Measurements from ENCODE around the gene OR2AK2. TPM values are rescaled to one million over a fixed set of nuclear protein-coding genes. Genes with fewer than 3 reads are reported as not detected.

The OR2AK2 gene
- total RNA-seq, 1 experiment from 2014 or later: not detected

DNA sequence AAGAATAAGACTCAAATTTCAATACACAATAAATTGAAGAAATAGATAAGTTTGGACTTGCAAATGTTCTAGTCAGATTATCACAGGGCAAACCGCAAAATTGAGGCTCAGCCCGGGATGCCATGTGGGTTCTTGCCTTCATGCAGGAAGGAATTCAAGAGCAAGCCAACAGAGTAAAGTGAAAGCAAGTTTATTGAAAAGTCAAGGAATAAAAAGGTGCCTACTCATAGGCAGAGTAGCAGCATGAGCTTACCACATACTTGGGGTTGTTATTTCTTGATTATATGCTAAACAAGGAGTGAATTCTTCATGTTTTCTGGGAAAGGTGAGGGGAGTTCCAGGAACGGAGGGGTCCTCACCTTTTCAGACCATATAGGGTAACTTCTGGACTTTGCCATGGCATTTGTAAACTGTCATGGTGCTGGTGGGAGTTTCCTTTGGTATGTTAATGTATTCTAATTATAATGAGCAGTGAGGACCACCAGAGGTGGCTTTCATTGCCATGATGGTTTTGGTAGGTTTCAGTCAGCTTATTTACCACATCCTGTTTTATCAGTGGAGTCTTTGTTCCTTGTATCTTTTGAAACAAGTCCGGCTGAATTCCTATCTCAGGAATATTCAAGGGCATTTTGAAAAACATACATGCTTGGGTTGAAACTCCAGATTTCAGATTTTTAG, 2.0 kb upstream of the OR2AK2 start:
- H2AFZ ChIP-seq (ENCODE audit: low read depth, low read length, poor library complexity, severe bottlenecking): no peak overlapping the region
- H3K9me3 ChIP-seq (ENCODE audit: control insufficient read depth in 1 of 2, insufficient read depth in 1 of 2, low read depth in 1 of 2, low read length in 2 of 2): peaks cover 3 to 20% of the 10 kb centered on the region in 2 experiments; a peak in 2 of 4 replicates
- no TSS peak for BruUV-seq (replicated peaks)
- DNase-seq (ENCODE audit: low read depth, low spot score) (no peak), ATAC-seq (no peak)
- ChIA-PET POLR2A (no interaction called here), RAD21 (ENCODE audit: low non-redundant PET in 1 of 2, low total read pairs in 2 of 2, uncharacterized antibody in 2 of 2, unreplicated experiment in 2 of 2) (no interaction called here), CTCF (no interaction called here)
- H3K27me3 ChIP-seq (ENCODE audit: insufficient read depth, low read length): no peaks in the 10 kb centered on the region
- TF ChIP-seq EZH2phosphoT487 (IDR thresholded peaks at IDR 0.05; ENCODE audit: borderline replicate concordance) (no peak), EGR1 (IDR thresholded peaks at IDR 0.05; ENCODE audit: low read depth) (no peak), SP1 (IDR thresholded peaks at IDR 0.05; ENCODE audit: low read depth) (no peak), ATF3 (IDR thresholded peaks at IDR 0.05) (no peak), TCF7L2 (IDR thresholded peaks at IDR 0.05; ENCODE audit: borderline replicate concordance, extremely low read depth, insufficient read depth, insufficient read length) (no peak), RAD21 (IDR thresholded peaks at IDR 0.05; ENCODE audit: low read depth) (no peak), CTCF (IDR thresholded peaks at IDR 0.05 in 2 of 3, conservative IDR thresholded peaks at IDR 0.05 in 1 of 3; ENCODE audit: borderline replicate concordance in 1 of 3, insufficient read depth in 1 of 3, low read depth in 2 of 3, low read length in 2 of 3) (no peak)
- TF ChIP-seq, protein P1, sequence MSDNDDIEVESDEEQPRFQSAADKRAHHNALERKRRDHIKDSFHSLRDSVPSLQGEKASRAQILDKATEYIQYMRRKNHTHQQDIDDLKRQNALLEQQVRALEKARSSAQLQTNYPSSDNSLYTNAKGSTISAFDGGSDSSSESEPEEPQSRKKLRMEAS (IDR thresholded peaks at IDR 0.05): no peak
- TF ChIP-seq, protein P2, sequence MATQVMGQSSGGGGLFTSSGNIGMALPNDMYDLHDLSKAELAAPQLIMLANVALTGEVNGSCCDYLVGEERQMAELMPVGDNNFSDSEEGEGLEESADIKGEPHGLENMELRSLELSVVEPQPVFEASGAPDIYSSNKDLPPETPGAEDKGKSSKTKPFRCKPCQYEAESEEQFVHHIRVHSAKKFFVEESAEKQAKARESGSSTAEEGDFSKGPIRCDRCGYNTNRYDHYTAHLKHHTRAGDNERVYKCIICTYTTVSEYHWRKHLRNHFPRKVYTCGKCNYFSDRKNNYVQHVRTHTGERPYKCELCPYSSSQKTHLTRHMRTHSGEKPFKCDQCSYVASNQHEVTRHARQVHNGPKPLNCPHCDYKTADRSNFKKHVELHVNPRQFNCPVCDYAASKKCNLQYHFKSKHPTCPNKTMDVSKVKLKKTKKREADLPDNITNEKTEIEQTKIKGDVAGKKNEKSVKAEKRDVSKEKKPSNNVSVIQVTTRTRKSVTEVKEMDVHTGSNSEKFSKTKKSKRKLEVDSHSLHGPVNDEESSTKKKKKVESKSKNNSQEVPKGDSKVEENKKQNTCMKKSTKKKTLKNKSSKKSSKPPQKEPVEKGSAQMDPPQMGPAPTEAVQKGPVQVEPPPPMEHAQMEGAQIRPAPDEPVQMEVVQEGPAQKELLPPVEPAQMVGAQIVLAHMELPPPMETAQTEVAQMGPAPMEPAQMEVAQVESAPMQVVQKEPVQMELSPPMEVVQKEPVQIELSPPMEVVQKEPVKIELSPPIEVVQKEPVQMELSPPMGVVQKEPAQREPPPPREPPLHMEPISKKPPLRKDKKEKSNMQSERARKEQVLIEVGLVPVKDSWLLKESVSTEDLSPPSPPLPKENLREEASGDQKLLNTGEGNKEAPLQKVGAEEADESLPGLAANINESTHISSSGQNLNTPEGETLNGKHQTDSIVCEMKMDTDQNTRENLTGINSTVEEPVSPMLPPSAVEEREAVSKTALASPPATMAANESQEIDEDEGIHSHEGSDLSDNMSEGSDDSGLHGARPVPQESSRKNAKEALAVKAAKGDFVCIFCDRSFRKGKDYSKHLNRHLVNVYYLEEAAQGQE (IDR thresholded peaks at IDR 0.05; ENCODE audit: low read depth): no peak
- no peak overlapping the region for H3K4me2 ChIP-seq (ENCODE audit: low read length)
- H3K4me1 ChIP-seq (ENCODE audit: control insufficient read depth in 1 of 2, insufficient read depth in 2 of 2, low read length in 2 of 2): no peaks in the 10 kb centered on the region
- intact Hi-C loops (cut with micrococcal nuclease): no loop called here
- H3K79me2 ChIP-seq (ENCODE audit: insufficient read depth, low read length): no peaks in the 10 kb centered on the region
- H3K9me2 ChIP-seq (ENCODE audit: insufficient read depth): no peaks in the 10 kb centered on the region
- H3K36me3 ChIP-seq (ENCODE audit: control insufficient read depth in 1 of 2, insufficient read depth in 2 of 2, low read length in 2 of 2): no peaks in the 10 kb centered on the region
- no peak overlapping the region for H3K4me3 ChIP-seq (replicated peaks in 1 of 2; ENCODE audit: low read depth in 1 of 2, low read length in 2 of 2)
- H3K9ac ChIP-seq (ENCODE audit: low read length): no peak overlapping the region
- no peak overlapping the region for H3K27ac ChIP-seq (ENCODE audit: low read depth, low read length)
- no peaks in the 10 kb centered on the region for H4K20me1 ChIP-seq (ENCODE audit: insufficient read depth)
